ENCODE data around the gene CLOCK. TPM values are rescaled to one million over a fixed set of nuclear protein-coding genes. Genes with fewer than 3 reads are reported as not detected.
A peak's percentile ranks its signal among the peaks of the same experiment; 100 is the strongest.

CLOCK gene
- total and polyA plus RNA-seq, 2 of the 13 experiments (the other 11 are each of a cell fraction or from before 2014, with no cell fraction given) = 8.8 to 13.5 TPM

- TF ChIP-seq CCAR2 (optimal IDR thresholded peaks at IDR 0.05; ENCODE audit: low read depth, low read length) = no peak
- TF ChIP-seq SMARCC2 (IDR thresholded peaks at IDR 0.05) = no peak
- peak; percentile 68 for TF ChIP-seq YEATS4 (CRISPR knock-in tag; IDR thresholded peaks at IDR 0.05; ENCODE audit: borderline replicate concordance)
- TF ChIP-seq ZNF280B (CRISPR knock-in tag; IDR thresholded peaks at IDR 0.05; ENCODE audit: borderline replicate concordance) = peak; percentile 79
- peak; percentile 66 for TF ChIP-seq IKZF5 (CRISPR knock-in tag; IDR thresholded peaks at IDR 0.05)
- peak; percentile 76 for TF ChIP-seq TBX2 (CRISPR knock-in tag; IDR thresholded peaks at IDR 0.05; ENCODE audit: borderline replicate concordance)
- no peak for TF ChIP-seq POLR2AphosphoS2 (IDR thresholded peaks at IDR 0.05; ENCODE audit: low read depth, low read length)
- TF ChIP-seq ZNF512 (CRISPR knock-in tag; IDR thresholded peaks at IDR 0.05) = peak; percentile 56; the same call in 1 of the 2 replicates
- 0 out of 2 replicates have a peak, but pooled peaks have one; percentile 30 for TF ChIP-seq ARID2 (CRISPR knock-in tag; IDR thresholded peaks at IDR 0.05; ENCODE audit: borderline replicate concordance)
- TF ChIP-seq AFF4 (CRISPR knock-in tag; IDR thresholded peaks at IDR 0.05) = no peak
- TF ChIP-seq PAXIP1 (CRISPR knock-in tag; conservative IDR thresholded peaks at IDR 0.05) = peak; percentile 29
- TF ChIP-seq SAFB2 (CRISPR knock-in tag; IDR thresholded peaks at IDR 0.05; ENCODE audit: borderline replicate concordance, low read depth) = 0 out of 2 replicates have a peak, but pooled peaks have one; percentile 53
- TF ChIP-seq PAF1 (CRISPR knock-in tag; IDR thresholded peaks at IDR 0.05) = no peak
Observed at GRCh38 chr4:55395529-55396307, 151.0 kb downstream of the CLOCK start, which contains the start of gene TMEM165 (continued).
